ENCODE data around the gene ZCCHC12.
"Not testable (repeated sequence)": the region's sequence is repeated elsewhere in the genome, so short reads cannot be mapped to it uniquely, and the experiment has no call there.

ZCCHC12 gene
- 0 to 0.10 reads per million in 2 donors for total RNA-seq

DNA sequence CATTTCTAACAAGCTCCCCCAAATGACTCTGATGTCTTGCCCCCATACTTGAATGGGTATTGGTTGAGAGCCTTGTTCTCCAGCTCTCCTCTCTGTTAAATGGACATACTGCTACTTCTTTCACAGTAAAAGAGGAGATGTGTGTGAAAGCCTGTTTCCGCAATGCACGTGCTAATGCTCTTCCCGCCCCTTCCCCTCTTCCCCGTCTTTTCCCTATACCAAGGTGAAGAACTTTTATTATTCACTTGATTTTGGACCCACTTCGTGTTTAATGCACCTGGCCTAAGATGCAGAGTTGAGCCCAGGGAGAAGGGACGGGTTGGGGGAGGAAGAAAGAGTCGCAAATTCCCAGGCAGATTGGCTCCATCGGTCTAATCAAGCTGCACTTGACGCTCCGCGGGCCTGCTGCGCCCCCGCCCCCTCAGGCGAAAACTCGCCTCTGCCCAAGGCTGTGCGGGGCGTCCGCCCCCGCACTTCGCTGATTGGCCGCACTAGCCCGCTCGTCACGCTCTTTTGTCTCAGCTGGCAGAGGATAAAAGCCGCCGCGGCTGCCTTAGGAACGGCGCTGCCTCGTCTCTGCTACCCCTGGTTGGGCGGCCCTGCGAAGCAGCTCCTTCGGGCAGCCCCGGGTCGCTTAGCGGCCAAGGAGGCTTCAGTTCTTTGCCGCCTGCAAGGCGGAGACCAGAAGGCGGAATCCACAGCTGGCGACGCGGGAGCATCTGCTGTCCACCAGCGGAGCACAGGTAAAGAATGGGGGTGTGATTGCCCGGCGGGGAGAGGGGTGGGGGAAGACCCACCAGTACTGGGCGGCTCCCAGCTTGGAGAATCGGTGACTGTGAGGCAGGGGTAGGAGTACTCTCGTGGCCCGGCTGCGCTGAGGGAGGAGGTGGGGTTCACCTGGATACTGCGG is at the start of gene ZCCHC12:
TSS of gene ZCCHC12 (plus strand) at position 562 of the 910 bp plus-strand sequence. CDS start 1,421 bp downstream, outside the sequence.
- DNase-seq, result peak; percentile 19

DNA sequence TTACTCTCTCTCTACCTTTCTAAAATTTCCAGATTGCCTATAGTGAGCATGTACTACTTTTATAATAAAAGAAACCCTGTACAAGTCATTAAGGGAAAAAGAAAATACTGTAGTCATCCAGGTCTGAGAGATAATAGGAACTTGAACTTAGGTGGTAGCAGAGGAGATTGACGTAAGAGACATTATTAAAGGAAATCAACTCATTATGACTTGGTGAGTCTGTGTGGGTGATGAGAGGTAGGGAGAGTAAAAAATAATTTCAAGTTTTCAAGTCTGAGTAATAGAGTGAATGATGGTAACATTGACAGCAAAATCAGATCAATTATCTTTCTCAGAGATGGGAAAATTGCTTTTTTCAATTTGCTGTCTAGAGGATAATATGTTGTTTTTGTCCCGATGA is 44.0 kb upstream of the ZCCHC12 start:
- DNase-seq, result no peak

DNA sequence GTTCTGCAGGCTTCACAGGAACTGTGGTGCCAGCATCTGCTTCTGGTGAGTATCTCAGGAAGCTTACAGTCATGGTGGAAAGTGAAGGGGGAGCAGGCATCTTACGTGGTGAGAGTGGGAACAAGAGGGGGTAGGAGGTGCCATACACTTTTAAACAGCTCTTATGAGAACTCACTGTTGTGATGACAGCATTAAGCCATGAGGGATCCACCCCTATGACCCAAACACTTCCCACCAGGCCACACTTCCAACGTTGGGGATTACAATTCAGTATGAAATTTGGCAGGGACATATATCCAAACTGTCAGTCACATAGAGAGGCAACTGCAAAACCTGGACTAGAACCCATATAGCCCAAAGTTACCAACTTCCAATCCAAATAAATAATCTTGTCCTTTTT is 43.1 kb upstream of the ZCCHC12 start:
- no peak for DNase-seq

DNA sequence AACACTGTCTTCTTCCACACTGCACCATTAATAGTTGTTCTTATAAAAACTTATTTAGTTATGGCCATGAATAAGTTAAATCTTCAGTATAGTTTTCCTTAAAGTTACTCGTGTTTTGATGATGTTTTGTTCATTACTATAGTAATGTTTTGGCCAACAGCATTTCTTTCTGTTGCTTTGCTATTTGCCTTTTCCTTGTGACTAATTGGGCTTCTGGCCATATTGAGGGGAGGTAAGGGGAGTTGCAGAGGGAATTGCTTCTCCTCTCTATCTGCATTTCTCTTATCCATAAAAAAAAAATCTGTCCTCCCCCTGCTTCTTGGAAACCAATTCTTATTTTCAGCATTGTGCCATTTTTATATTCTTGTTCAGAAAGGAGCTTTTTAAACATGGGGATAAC is 42.7 kb upstream of the ZCCHC12 start:
- no peak for DNase-seq

DNA sequence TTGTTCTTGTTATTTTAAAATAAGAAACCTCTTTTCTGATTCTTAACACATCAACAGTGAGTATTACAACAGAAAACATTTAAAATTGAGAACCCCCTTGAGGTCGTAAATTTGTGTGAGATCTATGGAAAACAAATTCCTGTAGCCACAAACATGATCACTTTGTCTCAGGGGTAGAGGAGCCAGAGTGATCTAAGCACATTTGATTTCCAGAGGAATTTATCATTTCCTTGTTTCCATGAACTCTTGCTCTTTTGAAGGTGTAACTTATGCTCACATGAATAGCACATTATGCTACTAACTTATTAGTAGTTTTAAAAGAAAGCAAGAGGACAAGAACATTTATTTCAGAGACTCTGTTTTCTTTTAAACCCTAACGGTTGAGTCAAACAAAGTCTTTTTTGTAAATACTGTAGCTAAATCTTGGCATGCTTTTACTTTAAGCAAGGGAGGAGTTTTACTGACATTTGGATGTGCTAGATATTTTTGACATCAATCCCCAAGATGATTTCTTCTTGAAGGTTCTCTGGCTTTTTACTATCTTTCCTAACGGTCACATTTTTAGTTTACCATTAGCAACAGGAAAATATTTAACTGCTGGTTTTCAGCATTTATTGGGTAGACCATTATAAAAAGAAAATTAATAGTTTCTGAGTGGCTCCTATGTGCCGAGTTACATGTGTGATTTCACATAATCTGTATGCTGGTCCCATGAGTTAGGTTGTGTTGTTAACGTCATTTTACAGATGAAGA is 27.9 kb upstream of the ZCCHC12 start:
- no peak for DNase-seq

DNA sequence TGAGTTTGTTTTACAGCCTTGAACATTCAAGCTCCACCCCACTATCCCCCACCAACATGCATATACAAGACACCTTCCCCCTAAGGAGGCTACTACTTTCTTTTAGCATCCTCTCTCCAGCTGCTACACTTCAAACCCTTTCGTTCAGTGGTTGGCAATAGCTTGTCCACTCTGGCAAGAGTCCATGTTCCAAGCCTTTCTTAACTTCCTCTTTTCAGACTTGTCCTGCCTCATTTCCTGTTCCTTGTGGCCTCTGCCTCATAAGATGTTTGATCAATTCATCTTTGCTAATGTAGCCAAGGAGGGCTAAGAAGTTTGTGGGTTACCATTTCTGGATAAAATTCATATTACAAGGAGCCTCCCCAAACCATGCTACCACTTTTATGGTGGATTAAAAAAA is 20.8 kb upstream of the ZCCHC12 start:
- no peak for DNase-seq

DNA sequence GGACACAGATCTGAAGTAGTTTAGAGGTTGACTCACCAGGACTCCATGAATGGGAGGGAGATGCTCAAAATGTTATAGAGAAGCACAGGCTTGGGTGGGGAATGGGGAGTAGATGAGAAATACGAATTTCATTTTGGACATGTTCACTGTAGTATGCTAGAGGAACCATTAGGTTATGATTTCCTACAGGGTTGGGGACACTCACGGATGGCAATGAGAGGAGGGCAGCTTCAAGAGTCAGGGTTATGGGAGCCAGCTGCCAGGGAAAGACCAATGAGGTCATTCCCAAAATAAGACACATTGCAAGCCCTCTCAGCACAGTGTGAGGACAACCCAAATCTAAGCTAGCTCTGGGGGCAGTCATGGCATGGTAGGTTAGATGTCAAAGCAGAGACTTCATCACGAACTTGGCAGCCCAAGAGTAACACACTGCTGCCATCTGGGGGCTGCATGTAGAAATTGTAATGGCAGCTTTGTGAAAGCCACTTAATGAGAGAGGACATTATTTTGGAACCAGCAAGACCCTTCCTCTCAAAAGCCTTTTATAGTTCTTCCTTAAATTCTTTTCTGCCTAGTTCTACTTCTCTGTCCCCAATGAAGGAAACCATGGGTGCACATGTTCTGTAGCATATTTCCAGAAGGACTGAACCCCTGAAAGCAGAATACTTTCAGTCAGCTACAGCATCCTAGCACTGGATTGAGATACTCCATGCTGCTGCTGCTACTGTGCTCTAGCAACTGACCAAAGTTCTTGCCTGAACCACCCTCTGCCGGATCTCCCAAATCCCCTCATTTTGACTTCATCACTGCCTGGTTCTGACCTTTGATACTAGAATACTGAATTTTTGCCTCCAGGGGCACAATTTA is 16.2 kb upstream of the ZCCHC12 start:
- DNase-seq, result no peak

DNA sequence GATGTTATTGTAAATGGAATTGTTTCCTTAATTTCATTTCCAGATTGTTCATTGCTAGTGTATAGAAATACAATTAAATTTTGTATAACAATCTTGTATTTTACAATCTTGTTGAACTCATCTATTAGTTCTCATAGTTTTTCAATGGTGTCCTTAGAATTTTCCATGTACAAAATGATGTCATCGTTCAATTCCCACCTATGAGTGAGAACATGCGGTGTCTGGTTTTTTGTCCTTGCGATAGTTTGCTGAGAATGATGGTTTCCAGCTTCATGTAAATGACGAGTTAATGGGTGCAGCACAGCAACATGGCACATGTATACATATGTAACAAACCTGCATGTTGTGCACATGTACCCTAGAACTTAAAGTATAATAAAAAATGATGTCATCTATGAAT is 6.4 kb upstream of the ZCCHC12 start:
- DNase-seq, result not testable (repeated sequence)

DNA sequence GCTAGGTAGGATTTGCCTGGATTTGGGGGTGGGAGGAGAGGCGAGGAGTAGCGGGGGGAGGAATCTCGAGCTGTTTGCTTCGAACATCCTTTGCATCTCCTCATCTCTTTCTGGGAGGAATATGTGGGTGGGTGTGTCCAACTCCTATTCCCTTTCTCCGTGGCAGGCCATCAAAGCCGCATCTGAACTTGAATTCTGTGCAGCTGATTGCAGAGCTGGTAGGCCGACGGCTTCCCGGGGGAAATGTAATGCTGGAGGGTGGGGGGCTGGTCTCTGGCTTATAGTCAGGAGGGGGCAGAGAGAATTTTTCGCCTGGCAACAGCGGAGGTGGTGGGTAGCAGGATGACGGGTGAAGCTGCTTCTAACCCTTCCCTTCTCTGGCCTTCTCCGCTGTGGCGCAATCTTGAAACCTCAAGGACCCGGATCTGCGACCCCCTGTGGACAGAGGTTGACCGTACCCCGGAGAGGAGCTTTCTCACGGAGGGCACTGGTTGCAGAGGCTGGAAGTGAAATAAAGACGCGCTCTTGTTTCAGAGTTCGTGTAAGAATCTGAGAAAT is 628 bp downstream of the ZCCHC12 start:
- DNase-seq, result no peak

DNA sequence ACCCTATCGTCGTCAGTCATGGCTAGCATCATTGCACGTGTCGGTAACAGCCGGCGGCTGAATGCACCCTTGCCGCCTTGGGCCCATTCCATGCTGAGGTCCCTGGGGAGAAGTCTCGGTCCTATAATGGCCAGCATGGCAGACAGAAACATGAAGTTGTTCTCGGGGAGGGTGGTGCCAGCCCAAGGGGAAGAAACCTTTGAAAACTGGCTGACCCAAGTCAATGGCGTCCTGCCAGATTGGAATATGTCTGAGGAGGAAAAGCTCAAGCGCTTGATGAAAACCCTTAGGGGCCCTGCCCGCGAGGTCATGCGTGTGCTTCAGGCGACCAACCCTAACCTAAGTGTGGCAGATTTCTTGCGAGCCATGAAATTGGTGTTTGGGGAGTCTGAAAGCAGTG is 1.6 kb downstream of the ZCCHC12 start:
- DNase-seq, result no peak

DNA sequence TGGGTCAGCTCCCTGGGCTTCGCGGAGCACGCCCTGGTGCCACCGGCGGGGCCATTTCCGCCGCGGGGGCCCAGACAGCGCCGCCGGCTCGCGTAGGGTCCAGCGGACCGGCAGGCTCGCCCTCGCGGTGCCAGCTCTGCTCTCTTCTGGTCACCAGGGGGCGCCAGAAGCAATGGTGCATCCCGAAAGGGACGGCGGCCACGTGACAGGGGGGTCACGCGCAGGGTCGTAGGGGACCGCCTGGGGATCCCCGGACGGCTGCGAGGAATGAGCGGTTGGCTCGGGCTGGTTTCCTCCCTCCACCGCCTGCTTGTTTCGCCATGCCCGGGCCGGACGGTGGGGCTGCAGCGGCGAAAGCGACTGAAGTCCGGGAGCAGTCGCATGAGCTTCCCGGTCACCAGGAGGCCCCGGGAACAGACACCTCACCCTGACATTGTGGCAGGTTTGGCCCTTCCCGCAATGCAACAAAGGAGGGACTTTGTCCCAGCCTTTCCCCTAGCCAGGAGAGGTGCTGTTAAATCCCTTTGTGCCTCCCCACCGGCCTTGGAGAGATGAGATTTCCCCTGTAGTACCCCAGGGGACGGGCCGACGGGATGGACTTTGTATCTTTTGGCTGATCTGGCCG is 15.8 kb downstream of the ZCCHC12 start:
- DNase-seq, result peak; percentile 25

DNA sequence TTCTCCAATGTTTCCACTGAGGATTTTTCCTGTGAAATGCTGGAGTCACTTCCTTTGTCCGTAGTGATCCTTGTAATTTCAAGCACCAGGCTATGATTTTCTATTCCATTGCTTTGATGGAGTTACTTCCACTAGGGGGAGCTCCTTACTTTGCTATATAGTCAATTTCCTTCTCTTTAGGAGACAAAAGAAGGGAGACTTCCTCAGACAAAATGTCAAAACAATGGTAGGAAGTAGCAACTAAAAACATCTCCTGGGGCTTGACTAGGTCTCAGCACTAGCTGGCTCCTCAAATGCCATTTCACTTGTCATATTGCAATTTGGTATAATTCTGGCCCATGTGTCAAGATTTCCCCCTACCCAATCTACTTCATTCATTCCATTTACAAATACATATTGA is 24.1 kb downstream of the ZCCHC12 start:
- no peak for DNase-seq

DNA sequence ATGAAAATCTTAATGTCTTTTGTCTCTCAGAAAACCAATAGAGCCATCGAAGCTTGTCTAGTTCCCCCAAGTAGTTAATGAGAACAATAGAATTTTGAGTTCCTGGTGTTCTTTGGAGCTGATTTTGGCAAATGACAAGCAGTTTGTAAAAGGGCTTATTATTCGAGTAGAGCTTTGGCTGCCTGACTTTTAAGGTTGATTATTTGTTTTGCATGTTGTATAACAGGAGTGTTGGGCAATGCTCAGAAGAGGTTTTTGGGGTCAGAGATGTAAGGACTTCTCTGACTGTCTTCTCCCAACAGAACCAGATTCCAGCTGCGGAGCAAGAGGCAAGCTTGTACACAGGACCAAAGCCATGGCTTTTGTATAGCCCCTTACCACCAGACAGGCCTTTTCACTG is 30.0 kb downstream of the ZCCHC12 start:
- no peak for DNase-seq

DNA sequence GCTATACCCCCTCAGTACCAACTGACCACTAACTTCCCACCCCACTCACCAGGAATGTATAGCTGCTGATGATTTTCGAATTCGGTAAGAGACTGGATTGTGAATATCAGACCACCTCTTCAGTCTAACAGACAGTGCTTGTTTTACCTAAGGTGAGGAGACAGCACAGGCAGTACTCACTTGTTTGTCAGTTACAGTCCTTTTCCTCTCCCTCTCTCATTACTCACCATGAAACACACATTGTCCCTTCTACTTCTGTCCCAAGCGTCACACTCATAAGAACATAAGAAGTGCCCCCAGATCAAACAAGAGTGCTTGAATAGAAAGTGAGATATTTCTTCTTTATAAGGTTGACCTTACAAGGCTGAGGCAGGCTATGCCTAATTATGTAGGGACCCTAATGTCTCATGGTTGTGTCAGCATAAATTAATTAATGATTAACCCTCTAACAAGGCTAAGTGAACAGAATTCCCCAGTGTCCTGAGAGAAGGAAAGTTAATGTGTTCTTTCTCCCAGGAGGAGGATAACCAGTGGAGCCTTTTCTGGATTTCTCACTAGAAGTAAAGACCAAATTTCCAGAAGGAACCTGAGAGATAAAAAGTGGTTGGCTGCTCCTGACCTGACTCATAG is 32.2 kb downstream of the ZCCHC12 start:
- no peak for DNase-seq

DNA sequence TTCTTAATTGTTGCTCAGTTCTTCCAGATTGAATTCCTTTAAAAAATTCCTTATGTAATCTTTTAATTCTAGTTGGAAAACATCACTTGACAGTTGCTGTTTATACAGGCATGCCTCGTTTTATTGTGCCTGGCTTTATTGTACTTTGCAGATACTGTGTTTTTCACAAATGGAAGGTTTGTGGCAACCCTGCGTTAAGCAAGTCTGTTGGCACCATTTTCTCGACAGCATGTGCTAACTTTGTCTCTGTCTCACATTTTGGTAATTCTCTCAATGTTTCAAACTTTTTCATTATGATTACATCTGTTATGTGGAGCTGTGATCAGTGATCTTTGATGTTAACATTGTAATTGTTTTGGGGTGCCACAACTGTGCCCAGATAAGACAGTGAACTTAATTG is 33.4 kb downstream of the ZCCHC12 start:
- no peak for DNase-seq

DNA sequence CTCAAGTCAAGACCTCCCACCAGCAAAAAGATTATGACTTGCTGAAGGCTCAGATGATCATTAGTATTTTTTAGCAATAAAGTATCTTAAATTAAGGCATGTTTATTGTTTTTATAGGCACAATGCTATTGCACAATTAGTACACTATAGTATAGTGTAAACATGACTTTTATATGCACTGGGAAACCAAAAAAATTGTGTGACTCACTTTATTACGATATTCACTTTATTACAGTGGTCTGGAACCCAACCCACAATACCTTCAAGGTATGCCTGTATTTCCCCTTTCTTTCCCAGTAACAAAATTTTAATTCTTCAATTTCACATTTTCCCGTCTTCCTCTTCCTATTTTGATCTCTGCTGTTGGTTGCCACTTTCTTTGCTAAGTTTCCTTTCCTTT is 37.7 kb downstream of the ZCCHC12 start:
- no peak for DNase-seq

DNA sequence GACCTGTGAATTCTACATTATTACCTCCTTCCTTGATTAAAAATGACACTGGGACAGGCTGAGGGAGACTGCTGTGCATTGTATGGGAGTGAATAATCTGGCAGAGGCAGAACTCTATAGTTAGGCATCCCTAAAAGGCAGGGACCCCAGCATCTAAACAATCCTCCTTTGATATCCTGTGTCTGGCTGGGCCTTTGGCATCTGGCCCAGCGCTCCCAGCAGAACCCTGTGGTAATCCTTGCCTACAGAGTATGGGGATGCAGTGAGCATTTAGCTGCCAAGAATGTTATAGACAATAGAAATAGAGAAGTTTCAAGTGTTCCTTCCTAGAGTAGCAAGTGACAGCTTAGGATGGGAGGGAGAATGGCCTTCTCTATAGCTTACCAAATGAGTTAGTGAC is 38.5 kb downstream of the ZCCHC12 start:
- DNase-seq, result no peak

DNA sequence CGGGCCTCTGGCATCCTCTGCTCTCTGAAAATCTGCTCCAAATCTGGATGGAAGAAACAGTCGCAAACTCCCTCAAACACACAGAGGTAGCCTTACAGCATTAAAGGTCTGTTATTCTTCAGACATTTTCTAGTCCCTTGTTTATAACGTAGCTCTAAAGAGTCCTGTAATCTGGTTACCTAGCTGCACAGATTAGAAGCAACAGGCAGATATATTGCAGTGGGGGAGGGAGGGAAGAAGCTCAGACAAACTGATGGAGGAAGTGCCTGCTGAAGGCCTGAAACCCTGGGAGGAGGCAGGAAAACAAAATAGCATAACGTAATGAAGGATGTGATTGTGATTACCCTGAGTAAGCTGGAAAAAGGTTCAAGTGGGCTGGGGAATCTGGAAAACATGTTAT is 39.4 kb downstream of the ZCCHC12 start:
- no peak for DNase-seq

DNA sequence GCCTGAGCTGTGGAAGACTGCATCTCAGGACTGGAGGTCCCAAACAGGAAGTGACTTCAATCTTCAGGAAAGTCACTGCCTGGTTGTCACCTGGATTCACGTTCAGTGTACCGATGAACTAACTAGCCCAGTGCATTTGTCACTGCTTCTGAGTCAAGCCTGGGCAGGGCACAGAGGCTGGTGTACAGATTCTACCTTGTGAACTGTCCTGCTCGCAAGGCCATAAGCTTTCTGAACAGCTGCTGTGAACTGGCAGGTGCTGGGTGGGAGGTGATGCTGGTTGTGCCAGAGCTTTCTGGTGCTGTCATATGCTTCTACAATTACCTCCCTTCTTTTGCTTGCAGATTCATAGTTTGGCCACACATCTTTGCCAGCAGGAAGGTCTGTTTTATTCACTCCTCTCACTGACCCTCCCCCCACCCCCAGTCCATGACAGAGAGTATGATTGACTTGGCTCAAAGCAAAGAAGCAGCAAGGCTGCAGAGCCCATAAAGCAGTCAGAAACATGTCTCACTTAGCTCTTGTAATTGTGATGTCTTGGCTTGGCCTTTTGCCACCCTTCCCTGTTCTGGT is 40.5 kb downstream of the ZCCHC12 start:
- no peak for DNase-seq

DNA sequence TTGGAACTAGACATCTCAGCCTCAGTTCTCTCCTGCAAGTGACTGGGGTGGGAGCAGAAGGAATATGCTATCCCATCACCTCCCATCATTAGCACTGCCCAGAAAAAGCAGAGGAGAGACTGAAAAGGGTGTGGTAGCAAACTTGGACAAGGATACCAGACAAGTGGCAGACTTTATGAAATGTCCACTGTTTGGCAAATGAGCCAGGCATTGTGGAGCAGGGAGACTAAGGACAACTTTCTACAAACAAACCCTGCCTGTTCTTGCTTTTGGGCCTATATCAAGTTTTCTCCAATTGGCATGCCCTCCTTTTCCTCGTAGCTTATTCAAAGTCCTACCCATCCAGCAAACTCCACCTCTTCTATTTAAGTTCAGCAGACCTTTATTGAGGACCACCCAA is 41.6 kb downstream of the ZCCHC12 start:
- no peak for DNase-seq

DNA sequence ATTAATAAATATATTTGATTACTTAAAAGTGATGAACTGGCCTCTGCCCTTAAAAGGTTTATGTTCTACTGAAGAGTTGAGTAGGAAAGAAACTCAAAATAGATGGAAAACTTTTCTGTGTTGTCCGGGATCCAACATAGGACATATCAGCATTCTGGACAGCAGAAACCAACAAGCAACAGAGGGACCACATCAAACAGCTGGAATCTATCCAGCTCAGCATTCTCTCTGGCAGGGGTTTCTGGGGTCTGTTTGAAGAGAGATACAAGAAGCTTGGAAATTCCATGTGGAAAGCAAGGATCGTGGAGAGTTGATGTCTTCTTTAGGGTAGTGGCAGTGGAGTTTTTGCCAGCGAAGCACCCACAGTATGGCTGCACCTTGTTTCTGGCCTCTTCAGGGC is 43.6 kb downstream of the ZCCHC12 start:
- DNase-seq, result no peak
